ENCODE results near the gene HAPLN2.
A peak's percentile ranks its signal among the peaks of the same experiment; 100 is the strongest.
"Not testable (repeated sequence)": the region's sequence is repeated elsewhere in the genome, so short reads cannot be mapped to it uniquely, and the experiment has no call there.

The HAPLN2 gene

DNA sequence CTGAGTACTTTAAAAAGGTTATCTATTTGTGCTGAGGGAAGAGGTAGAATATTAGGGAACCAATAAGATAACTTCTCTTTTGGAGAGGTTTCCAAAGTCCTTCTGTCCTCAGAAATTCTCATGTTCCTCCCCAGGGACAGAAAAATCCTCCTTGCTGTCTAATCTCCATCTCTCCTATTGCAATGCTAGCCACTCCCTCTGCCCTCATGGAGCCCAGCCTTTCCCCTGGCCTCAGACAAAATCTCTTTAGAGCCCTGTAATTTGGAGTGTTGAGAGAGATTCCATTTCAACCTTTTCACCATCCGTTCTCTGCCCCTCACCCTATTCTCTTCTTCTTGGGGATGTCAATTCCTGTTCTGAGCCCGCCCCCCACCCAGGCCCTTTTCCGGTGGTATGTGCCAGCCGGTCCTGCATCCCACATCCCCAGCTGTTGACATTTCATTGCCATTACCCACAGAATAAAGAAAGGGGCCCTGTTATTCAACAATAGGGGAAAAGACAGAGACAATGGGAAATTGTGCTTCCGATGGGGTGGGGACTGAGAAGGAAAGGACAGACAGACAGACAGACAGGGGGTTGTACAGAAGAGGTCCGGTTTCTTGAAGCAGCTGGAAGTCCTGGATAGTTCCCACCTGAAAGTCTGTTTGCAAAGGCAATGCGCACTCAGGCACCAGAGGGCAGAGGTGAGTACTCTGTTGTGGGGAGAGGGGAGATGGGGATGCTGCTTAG, at the start of gene HAPLN2:
Gene HAPLN2, plus strand, starts transcription at position 563 of the 729 bp plus-strand sequence. CDS start 4,076 bp downstream, outside the sequence.
- no peak for DNase-seq

DNA sequence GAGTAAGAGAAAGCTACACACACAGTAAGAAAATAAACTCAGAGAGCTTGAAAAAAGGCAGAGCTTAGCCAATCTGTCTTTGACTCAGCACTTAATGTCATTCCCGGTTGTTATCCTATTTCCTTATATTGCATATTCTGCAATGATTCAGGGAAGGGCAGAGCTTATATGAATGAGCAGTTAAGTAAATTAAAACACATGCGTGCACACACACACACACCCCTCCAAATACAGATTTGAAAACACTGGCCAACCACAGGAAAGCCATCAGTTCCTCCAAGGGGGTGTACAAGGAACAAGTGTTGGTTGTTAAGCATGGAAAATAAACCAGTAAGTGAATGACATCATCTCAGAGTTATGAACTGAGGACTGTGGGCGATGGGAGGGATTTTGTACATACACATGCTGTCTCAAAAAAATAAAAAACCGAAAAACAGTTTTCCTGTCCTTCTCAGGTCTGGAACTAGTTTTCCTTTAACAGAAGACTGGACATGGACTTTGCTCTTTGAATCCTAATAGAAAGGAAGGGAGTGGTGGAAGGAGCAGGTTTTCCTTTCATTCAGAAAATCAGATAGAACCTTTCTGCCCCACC, 47.9 kb upstream of the HAPLN2 start:
- DNase-seq: peak; percentile 95

DNA sequence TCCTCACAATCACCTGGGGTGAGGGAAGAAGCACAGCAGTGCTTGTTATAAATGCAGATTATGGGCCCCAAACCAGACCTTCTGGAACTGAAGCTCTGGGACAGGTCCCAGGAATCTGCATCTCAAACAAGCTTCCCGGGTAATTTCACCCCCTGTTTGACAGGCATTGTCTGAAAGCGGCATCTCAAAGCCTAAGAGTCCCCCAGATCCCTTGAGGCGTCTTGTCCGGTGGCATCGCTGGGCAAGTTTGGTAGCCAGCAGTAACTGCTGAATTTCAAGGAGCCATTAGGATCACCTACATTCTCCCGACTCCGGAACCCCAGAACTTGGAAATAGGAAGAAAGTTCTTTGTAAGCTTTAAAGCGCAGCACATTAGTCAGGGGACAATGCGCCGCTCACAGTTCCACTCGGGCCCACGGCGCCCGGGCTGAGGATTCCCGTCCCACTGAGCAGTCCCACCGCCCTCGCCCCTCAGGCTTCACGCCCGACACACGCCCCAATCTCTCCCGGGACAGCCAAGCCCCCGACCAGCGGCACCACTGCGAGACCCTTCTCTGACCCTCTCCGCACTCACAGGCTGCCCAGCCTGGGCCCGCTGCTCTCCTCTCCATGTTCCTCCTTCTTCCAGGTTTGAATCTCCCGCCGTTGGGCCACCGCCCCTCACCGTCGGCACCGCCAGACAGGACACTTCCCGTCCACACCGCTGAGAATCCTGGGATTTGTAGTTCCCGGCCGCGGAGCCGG, 47.1 kb upstream of the HAPLN2 start, which contains the start of gene IQGAP3:
Gene IQGAP3, minus strand, starts transcription at position 647 of the 744 bp plus-strand sequence. Its CDS starts 36 bp downstream, at position 611.
- DNase-seq: peak; percentile 83

DNA sequence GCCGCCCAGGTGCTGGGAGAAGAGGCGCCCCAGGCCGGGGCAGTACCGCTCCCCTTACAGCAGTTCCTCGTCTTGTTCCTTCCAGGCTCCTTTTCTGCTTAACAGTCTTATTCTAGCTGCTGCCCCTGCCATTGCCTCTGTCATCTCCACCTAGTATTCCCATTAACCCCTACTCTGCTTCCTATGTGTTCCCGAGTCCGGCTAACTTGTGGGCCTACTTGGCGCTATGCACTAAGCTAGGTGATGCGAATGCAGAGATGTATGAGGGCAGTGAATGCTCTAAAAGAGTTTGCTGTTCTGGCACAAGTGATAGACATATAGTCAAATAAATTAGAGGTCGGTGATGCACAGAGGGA, 46.6 kb upstream of the HAPLN2 start:
- DNase-seq: no peak

DNA sequence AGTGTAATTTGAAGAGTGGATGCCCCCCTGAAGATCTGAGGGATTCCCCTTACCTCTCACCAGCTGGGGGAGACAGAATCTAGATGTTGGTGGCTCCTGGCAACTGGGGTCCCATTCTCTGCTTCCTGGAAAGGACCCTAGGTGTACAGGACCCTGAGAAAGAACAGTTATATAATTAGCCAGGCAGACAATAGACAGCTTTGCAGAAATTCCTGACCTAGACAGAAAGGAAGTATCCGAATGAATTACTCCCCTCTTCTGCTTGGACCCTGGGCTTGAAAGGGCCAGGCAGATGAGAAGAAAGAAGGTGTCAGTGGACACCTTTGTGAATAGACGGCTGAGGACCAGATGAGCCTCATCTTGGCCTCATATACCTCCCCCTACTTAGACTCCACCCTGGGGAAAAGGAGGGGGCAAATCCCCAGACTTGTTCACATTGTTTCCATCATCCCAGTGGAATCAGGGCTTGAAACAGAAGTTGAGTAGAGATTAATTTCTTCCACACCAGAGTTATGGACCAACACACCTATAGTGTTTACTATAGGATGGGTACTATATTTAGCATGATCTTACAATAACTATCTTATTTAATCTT, 45.1 kb upstream of the HAPLN2 start:
- no peak for DNase-seq

DNA sequence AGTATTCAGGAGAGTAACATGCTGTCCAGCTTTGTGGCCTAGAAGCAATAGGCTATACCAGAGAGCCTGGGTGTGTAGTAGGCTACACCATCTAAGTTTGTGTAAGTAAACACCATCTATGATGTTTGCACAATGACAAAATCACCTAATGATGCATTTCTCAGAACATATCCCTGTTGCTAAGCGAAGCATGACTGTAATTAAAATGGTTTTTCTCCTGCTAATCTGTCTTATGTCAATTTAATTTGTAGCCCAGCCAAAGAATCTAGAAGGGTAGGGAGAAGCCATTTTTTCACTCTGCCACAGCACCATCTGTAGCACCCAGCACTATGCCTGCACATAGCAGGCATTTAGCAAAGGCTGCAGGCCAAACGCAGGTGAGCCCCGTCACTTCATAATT, 41.7 kb upstream of the HAPLN2 start:
- DNase-seq: no peak

DNA sequence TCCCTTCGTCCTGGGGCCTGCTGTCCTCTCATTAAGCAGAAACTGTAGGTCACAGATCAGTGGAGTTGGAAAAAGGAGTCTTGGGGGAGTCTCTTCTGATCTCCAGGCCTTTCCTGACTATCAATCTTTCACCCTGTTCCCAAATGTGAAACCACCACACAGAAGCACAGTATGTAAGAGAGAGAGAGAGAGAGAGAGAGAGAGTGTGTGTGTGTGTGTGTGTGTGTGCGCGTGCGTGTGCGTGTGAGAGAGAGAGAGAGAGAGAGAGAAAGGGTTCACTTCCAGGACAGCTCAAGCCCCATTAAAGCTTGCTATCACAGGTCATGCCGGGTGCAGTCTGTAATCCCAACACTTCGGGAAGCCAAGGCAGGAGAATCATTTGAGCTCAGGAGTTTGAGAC, 41.2 kb upstream of the HAPLN2 start:
- peak; percentile 19 for DNase-seq

DNA sequence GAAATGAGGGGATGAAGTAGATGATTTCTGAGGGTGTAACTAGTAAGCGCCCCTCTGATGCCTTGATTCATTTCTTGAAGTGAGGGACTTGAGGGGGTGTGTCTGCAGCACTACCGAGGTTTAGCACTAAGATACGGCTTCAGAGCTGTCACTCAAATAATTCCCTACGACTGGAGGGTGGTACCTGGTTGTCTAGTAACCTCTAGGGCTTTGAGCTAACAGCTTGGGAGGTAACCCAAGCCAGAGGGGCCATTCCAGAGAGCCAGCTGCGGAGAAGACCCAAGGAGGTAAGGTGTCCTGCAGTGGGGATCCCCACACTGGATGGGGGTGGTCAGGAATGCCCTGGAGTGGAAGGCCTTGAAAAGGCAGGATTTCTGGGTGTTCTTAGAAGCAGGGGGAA, 39.7 kb upstream of the HAPLN2 start, which contains the start of gene TTC24:
Gene TTC24, plus strand, starts transcription at position 252 of the 400 bp plus-strand sequence. CDS start 1,642 bp downstream, outside the sequence.
- DNase-seq: no peak

DNA sequence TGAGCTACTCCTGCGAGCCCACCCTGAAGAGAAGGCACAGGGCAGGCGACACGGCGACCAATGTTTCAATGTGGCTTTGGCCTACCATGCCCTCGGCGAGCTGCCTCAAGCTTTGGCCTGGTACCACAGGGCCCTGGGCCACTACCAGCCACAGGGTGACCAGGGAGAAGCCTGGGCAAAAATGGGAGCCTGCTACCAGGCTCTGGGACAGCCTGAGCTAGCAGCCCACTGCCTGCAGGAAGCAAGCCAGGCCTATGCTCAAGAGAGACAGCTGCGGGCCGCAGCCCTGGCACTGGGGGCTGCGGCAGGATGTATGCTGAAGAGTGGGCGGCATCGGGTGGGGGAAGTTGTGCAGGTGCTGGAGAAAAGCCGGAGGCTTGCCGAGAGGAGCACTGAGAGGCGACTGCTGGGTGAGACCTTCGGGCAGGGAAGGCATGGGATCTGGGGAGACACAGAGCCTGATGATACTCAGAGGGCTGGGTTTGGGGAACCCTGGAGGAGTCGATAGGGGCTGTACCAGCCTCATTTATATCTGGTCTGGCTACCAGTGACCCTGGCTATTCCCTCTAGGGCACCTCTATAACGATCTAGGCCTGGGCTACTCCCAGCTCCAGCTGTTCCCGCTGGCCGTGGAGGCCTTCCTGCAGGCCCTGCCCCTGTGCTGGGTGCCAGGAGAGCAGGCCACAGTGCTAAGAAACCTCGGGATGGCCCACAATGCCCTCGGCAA, 37.4 kb upstream of the HAPLN2 start:
- no peak for DNase-seq

DNA sequence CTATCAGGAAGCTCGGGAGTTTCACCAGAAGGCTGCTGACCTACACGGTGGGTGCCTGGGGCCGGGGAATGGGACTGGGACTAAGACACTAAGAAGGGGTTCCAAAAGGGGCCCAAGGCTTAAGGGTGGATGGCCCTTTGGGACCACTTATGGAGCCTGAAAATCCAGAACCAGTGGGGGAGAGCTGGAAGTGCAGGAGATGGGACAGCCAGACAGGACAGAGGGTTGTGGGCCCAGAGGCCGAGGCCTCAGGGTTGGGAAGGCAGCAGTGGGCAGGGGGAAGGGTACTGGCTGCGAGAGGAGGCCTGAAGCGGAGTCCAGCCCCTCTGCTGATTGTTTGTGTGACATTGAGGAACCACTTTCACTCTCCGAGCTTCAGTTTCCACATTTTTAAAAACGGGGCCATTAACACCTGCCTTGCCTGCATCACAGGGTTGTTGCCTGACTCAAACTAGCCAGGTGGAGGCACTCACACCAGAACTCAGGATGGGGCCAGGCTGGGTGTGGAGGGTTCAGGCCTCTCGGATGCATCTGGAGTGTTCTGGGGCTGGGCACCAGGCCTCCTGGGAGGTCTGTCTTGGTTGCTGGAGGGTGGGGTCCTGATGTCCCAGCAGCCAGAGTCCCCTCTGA, 36.7 kb upstream of the HAPLN2 start:
- DNase-seq: no peak

DNA sequence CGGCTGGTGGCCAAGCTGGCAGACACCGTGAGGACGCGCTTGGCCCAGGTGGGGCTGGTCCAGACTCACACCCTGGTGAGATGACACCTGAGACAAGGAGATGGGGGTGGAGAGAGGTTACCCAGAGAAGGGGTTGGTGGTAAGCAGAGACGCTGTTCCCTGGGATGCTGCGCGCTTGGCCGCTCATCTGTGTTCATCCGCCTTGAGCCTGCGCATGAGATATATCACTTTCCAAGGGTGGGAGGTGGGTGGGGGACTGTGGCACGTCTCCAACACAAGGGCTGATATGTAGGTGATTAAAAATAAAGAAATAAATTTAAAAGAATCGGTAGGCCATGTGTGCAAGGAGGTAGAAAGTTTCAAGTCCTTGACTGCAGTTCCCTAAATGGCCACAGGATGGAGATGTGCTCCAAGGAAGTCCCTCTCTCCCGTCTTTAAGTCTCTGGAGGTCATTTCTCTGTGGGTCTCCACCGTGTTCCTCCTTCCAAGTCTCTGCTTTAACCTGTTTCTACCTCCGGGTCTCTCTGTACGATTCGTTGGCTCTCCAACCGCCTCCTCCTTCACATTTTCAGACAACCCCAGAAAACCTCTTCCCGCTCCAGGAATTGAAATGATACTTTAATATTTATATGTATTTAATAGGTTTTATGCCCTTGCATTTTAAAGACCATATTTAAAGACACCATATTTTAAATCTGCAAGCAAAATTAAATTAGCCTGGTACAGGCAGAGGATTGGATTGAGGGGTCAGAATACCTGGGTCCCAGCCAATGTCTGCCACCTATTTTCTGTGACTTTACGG, 35.2 kb upstream of the HAPLN2 start:
- DNase-seq: peak; percentile 88

DNA sequence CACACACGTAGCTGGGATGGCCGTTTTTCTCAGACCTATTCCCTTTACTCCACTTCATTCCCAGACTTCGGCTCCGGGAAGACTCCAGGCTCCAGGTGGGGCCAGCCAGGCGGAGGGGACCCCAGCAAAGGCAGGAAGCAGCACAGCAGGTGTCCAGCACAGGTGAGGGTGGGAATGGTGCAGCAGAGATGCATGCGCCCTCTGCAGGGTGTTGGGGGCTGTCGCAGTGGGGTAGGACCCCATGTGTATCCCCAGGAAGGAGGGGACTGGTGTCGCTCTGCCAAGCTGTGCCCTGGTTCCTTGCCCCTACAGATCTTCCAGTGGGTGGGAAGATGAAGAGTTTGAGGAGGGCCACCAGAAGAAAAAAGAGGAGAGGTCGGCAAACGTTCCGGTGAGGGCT, 34.4 kb upstream of the HAPLN2 start:
- DNase-seq: no peak

DNA sequence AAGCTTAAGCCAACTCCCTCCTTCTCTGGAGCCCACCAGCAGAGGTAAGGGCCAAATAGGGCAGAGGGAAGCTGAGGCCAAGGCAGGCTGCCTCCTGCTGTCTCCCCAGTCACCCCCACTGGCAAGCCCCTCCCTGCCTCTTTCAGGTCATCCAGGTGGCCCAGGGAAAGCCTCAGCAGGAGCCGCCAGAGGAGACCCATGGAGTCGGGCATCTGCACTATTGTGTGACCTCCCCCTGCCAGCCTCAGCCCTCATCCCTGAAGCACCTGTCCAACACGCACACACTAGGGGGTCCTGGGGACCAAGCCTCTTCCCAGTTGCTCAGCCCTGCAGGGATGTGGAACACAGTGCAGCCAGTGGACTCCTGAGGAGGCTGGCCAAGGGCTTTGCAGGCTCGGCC, 32.9 kb upstream of the HAPLN2 start:
- no peak for DNase-seq

DNA sequence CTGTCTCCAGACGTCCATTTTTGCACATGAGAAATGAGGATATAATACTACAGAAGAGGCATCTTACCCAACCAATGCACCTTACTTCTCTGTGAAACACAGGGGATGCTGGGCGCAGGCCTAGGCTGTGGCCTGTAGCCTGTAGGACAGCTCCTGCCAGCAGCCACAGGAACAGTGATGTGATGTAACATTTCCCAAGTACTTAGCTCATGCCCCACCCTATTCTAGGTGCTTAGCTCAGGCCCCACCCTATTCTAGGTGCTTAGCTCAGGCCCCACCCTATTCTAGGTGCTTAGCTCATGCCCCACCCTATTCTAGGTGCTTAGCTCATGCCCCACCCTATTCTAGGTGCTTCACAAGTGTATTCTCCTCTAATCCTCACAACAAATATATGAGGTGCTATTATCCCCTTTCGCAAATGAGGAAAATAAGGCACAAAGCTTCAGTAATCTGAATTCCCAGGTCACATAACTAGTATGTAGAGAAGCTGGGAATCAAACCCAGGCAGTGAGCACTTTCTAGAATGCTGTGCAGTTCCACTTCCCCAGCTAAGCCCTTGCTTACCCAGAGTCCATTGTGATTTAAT, 32.2 kb upstream of the HAPLN2 start:
- DNase-seq: no peak

DNA sequence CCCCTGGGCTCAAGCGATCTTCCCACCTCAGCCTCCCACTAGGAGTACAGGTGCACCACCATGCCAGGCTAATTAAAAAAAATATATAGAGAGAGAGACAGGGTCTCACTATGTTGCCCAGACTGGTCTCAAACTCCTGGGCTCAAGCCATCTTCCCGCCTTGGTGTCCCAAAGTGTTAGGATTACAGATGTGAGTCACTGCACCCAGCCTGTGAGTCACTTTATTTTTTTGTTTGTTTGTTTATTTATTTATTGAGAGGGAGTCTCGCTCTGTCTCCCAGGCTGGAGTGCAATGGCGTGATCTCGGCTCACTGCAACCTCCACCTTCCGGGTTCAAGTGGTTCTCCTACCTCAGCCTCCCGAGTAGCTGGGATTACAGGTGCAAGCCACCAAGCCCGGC, 31.3 kb upstream of the HAPLN2 start:
- DNase-seq: not testable (repeated sequence)

DNA sequence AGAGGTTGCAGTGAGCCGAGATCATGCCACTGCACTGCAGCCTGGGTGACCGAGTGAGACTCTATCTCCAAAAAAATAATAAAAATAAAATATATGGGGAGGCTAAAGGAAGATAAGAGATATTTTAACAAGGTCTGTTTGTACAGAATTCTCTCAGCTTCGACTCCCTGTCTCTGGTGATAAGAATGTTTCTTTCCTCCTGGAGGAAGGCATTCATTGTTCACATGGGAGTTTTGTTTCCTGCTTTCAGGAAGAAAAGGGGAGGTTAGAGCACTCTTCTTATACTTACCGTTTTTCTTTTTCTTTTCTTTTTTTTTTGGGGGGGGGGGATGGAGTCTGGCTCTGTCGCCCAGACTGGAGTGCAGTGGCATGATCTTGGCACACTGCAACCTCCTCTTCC, 29.7 kb upstream of the HAPLN2 start:
- DNase-seq: no peak

DNA sequence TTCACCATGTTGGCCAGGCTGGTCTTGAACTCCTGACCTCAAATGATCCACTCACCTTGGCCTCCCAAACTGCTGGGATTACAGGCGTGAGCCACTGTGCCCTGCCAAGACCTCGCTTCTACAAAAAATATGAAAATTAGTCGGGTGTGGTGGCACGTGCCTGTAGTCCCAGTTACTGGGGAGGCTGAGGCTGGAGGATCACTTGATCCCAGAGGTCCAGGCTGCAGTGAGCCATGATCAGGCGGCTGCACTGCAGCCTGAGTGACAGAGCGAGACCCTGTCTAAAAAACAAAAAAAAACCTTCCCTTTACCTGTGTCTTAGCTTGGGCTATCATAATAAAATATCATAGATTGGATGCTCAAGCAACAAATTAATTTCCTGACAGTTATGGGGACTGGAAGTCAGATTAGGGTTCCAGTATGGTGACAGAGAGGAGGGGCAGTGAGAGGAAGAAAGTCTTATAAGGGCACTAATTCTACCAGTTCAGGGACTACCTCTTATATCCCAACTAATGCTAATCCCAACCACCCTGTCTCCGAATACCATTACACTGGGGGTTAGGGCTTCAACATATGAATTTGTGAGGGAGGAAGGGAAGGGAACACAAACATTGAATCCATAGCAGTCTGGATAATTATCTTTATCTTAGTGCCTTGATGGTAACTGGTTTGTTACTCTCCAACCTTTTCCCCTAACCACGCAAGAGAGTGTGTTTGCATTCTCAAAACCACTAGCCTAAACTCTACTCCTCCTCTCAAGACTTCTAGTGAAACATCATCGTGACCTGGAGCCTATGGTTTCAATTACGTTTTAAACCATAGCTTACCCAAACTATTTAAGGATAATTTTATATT, 28.7 kb upstream of the HAPLN2 start:
- DNase-seq: no peak

DNA sequence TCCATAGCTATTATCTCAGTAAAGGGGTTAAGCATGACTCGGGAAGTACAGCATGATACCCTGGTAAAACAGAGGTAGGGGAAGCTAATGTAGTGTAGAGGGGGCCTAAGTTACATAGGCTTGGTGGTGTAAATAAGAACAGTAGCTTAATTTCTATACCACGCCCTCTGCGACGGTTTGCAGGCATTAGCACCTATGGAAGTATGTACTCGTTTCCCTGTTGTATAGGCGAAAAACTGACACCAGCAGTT, 28.1 kb upstream of the HAPLN2 start:
- DNase-seq: no peak

DNA sequence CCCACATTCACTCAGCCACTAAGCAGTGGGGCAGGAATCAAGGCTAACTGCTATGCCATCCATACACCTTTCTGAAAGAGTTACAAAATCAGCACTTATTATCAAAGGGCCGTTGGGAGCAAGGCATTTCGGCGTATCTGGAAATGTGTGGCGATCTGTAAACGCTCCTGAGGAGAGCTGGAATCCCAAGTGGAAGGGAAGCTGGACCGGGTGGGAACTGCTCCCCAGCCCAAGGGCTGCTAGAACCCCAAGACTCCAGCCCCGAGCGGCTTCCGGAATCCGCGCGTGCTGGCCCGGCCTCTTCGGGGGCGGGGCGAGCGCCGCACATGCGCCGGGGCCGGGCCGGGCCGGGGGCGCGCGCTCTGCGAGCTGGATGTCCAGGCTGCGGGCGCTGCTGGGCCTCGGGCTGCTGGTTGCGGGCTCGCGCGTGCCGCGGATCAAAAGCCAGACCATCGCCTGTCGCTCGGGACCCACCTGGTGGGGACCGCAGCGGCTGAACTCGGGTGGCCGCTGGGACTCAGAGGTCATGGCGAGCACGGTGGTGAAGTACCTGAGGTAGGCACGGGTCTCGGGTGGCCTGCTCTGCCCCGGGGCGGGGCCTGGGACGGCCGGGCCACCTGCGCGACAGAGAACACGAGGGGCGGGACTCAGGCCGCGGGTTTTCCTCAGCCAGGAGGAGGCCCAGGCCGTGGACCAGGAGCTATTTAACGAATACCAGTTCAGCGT, 27.6 kb upstream of the HAPLN2 start, which contains the start of gene NAXE:
Gene NAXE, plus strand, starts transcription at position 345 of the 726 bp plus-strand sequence. Its CDS starts 29 bp downstream, at position 374.
- peak; percentile 8 for DNase-seq

Data from kidney glomerular epithelial cell (primary cell).